ENCODE data around the gene COASY. TPM values are rescaled to one million over a fixed set of nuclear protein-coding genes. Genes with fewer than 3 reads are reported as not detected.
A peak's percentile ranks its signal among the peaks of the same experiment; 100 is the strongest.
"Not testable (repeated sequence)": the region's sequence is repeated elsewhere in the genome, so short reads cannot be mapped to it uniquely, and the experiment has no call there.

The COASY gene
- total RNA-seq, 3 donors from 2014 or later, result 74.5 to 98.7 (median 87.8) TPM

DNA sequence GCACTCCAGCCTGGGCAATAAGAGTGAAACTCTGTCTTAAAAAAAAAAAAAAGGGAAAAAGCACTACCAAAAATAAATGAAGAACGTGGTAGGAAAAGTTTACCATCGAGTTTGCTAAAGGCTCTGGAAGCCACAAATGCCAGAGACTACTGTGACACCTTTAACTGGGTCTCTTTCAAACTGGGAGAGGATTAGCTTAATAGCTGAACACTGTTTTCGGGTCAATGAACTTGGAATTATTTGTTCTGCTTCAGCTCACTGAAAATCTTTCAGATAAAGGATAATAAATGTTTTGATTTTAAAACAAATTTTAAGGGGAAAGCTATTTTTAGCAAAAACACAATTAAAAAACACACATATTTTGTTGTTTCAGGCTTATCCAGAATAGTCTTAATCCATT lies 45.8 kb downstream of the COASY start:
- TF ChIP-seq, protein P1, sequence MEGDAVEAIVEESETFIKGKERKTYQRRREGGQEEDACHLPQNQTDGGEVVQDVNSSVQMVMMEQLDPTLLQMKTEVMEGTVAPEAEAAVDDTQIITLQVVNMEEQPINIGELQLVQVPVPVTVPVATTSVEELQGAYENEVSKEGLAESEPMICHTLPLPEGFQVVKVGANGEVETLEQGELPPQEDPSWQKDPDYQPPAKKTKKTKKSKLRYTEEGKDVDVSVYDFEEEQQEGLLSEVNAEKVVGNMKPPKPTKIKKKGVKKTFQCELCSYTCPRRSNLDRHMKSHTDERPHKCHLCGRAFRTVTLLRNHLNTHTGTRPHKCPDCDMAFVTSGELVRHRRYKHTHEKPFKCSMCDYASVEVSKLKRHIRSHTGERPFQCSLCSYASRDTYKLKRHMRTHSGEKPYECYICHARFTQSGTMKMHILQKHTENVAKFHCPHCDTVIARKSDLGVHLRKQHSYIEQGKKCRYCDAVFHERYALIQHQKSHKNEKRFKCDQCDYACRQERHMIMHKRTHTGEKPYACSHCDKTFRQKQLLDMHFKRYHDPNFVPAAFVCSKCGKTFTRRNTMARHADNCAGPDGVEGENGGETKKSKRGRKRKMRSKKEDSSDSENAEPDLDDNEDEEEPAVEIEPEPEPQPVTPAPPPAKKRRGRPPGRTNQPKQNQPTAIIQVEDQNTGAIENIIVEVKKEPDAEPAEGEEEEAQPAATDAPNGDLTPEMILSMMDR (IDR thresholded peaks at IDR 0.05), result no peak
- no peak for ATAC-seq
- intact Hi-C loops (cut with DNase I, micrococcal nuclease), result no loop called here
- no peaks in the 10 kb centered on the region for H3K9me3 ChIP-seq
- no peak for DNase-seq
- no peak overlapping the region for H3K4me3 ChIP-seq
- peaks cover 13% of the 10 kb centered on the region for H3K4me1 ChIP-seq (ENCODE audit: low read depth)
- peaks cover 4% of the 10 kb centered on the region for H3K36me3 ChIP-seq (ENCODE audit: low read depth)

DNA sequence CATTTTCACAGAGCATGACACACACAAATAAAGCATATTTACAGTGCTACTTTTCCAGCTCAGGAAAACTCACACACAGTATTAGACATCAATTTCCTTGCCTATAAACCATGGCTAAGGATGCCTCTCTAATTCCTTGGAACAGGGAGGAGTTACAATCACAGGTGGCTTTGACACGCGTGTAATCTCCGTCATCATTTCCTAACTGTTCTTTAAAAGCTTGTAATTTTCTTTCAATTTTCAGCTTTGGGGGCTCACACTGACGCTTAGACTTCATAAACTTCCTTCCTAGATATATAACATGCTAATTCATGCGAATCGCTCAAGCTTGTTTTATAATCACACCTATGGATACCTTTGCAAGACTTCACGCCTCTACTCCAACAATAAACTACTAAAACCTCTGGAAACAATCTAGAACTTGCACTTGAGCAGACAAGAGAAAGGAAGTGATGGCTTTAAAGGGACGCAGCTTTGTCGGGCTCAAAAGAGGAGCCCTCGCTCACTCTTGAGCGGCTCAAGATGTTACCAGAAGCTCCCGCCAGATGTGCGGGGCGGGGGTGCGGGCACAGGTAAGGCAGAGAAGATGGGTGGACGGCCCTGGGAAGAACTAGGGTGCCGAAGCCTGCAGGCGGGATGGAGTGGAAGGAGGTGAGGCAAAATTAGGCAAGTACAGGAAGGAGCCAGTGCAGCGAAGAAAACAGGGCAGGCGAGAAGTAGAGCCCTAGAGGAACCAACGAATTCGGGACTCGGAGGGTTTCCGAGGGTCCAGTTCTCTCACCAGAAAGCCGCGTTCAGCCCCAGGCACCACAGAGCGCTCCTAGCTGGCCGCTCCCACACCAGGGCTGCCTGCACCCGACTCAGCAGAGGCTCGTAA lies 46.6 kb downstream of the COASY start:
- TF ChIP-seq, protein P1 (IDR thresholded peaks at IDR 0.05), result no peak
- H3K4me1 ChIP-seq (ENCODE audit: low read depth), result peaks cover 13% of the 10 kb centered on the region
- peak; percentile 70 for ATAC-seq
- H3K36me3 ChIP-seq (ENCODE audit: low read depth), result peaks cover 4% of the 10 kb centered on the region
- peak overlapping the region; percentile 68 for H3K4me3 ChIP-seq
- intact Hi-C loops (cut with DNase I, micrococcal nuclease), result no loop called here
- peak in 1 of 3 donors; percentile 57 for DNase-seq
- H3K9me3 ChIP-seq, result no peaks in the 10 kb centered on the region

GRCh38 chr17:42609182-42609813 lies 47.4 kb downstream of the COASY start, which contains the start of the genes RETREG3 and TUBG1:
Gene RETREG3 (minus strand): TSS chr17:42609374. CDS start chr17:42609324, 50 bp downstream.
Gene TUBG1 (plus strand): TSS chr17:42609683. CDS start chr17:42609738, 55 bp downstream.
- peak; percentile 97 for ATAC-seq
- no peaks in the 10 kb centered on the region for H3K9me3 ChIP-seq
- peaks cover 4% of the 10 kb centered on the region for H3K36me3 ChIP-seq (ENCODE audit: low read depth)
- H3K4me3 ChIP-seq, result peak within 1 kb of the TSS; percentile 68
- TF ChIP-seq, protein P1 (IDR thresholded peaks at IDR 0.05), result peak; percentile 23
- intact Hi-C loops (cut with DNase I, micrococcal nuclease), result no loop called here
- peak; percentile 99 for DNase-seq
- peaks cover 13% of the 10 kb centered on the region for H3K4me1 ChIP-seq (ENCODE audit: low read depth)

DNA sequence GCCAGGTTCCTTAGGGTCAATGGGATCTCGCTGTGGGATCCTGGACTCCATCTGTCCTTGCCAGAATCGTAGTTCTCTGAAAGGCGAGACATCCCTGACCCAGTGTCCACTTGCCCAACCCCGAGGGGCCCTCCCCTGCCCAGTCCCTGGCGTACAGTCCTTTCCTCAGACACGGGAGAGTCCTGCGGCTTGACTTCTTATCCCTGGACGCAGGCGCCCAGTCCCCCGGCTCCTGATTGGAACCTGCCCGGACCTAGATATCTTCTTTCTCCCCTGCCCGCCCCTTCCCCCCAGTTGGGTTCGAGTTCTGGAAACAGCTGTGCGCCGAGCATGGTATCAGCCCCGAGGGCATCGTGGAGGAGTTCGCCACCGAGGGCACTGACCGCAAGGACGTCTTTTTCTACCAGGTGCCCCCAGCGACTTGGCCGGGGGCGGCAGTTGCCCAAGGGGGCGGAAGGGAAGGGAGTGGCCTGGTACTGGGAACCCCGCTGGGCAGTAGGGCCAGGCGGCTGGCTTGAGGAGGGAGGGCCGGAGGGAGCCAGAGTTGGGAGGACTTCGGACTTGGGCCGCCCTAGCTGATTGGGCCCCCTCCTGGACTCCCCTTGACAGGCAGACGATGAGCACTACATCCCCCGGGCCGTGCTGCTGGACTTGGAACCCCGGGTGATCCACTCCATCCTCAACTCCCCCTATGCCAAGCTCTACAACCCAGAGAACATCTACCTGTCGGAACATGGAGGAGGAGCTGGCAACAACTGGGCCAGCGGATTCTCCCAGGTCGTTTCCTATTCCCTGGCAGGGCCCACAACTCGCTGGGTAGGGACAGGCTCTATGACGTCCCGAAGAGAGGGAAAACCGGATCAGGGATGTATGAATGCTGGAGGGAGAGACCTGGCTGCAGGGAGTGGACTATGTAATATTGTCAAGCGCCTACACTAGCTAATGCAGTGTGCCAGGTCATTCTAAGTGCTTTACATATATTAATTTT lies 48.2 kb downstream of the COASY start:
- H3K9me3 ChIP-seq; H3K36me3 ChIP-seq (ENCODE audit: low read depth); intact Hi-C loops (cut with DNase I, micrococcal nuclease): not testable (repeated sequence)
- ATAC-seq (peak; percentile 25), DNase-seq (peak; percentile 12 to 72 (median 65))
- Histone ChIP-seq H3K4me1 (ENCODE audit: low read depth) (peaks cover 13% of the 10 kb centered on the region), H3K4me3 (peak overlapping the region; percentile 68)

- no peak for DNase-seq
- TF ChIP-seq, protein P1 (IDR thresholded peaks at IDR 0.05), result no peak
- no peak for ATAC-seq
- H3K36me3 ChIP-seq (ENCODE audit: low read depth), result peaks cover 8% of the 10 kb centered on the region
- peaks cover 13% of the 10 kb centered on the region for H3K4me1 ChIP-seq (ENCODE audit: low read depth)
- H3K9me3 ChIP-seq, result no peaks in the 10 kb centered on the region
- no peak overlapping the region for H3K4me3 ChIP-seq
- intact Hi-C loops (cut with DNase I, micrococcal nuclease), result no loop called here
Observed at GRCh38 chr17:42612013-42612412, 50.1 kb downstream of the COASY start.

Measured in mucosa of descending colon (tissue), 3 donors.